A172 (cell line): ENCODE measurements around the gene SYT4. TPM values are rescaled to one million over a fixed set of nuclear protein-coding genes. Genes with fewer than 3 reads are reported as not detected.
A peak's percentile ranks its signal among the peaks of the same experiment; 100 is the strongest.
"Not testable (repeated sequence)": the region's sequence is repeated elsewhere in the genome, so short reads cannot be mapped to it uniquely, and the experiment has no call there.

Experiments
- DNase-seq: peaks from one replicate; pipeline ENCODE4 v3.0.0-alpha.2; 2015; ENCODE audit warnings: low spot score
- total RNA-seq: library from RNA; depleted of rRNA; stranded (reverse); fragments of >200 nt; shearing (Covaris generic); gene quantifications from 2 replicates; pipeline ENCODE4 v1.2.3, GENCODE V29; 2014; rRNA removed

Gene SYT4
- total RNA-seq: not detected in 2 replicates

- peak; percentile 13 for DNase-seq
These were observed at the start of gene SYT4 for GRCh38 chr18:43277164-43277600. Gene SYT4 (minus strand): TSS chr18:43277490. CDS start chr18:43277281, 209 bp downstream.

- DNase-seq: no peak
These were observed 44.8 kb upstream of the SYT4 start for GRCh38 chr18:43322132-43322531.

- DNase-seq: no peak
These were observed 37.7 kb upstream of the SYT4 start for GRCh38 chr18:43314941-43315340.

- peak; percentile 8 for DNase-seq
These were observed 35.6 kb upstream of the SYT4 start for GRCh38 chr18:43312891-43313290.

GRCh38 chr18:43310239-43310638, 32.9 kb upstream of the SYT4 start:
- no peak for DNase-seq

- peak; percentile 4 for DNase-seq
These were observed 26.1 kb upstream of the SYT4 start for GRCh38 chr18:43303376-43303775.

- not testable (repeated sequence) for DNase-seq
These were observed 8.9 kb upstream of the SYT4 start for GRCh38 chr18:43286187-43286586.

GRCh38 chr18:43283299-43283698, 6.0 kb upstream of the SYT4 start:
- no peak for DNase-seq

GRCh38 chr18:43279015-43279744, 1.9 kb upstream of the SYT4 start:
- DNase-seq: no peak

- no peak for DNase-seq
These were observed 1.1 kb upstream of the SYT4 start for GRCh38 chr18:43278355-43278754.

- DNase-seq: no peak
These were observed 799 bp downstream of the SYT4 start for GRCh38 chr18:43276491-43276890.

GRCh38 chr18:43275546-43275945, 1.7 kb downstream of the SYT4 start:
- no peak for DNase-seq

- DNase-seq: no peak
These were observed 2.8 kb downstream of the SYT4 start for GRCh38 chr18:43274526-43274925.

GRCh38 chr18:43271593-43272432, 5.5 kb downstream of the SYT4 start:
- no peak for DNase-seq

- DNase-seq: no peak
These were observed 9.5 kb downstream of the SYT4 start for GRCh38 chr18:43267818-43268217.

GRCh38 chr18:43265465-43265864, 11.8 kb downstream of the SYT4 start:
- no peak for DNase-seq

- no peak for DNase-seq
These were observed 28.6 kb downstream of the SYT4 start for GRCh38 chr18:43248610-43249249.

- DNase-seq: no peak
These were observed 29.3 kb downstream of the SYT4 start for GRCh38 chr18:43247944-43248343.

- DNase-seq: no peak
These were observed 38.9 kb downstream of the SYT4 start for GRCh38 chr18:43238429-43238828.

- no peak for DNase-seq
These were observed 40.4 kb downstream of the SYT4 start for GRCh38 chr18:43236921-43237320.

GRCh38 chr18:43234889-43235288, 42.4 kb downstream of the SYT4 start:
- DNase-seq: no peak

- no peak for DNase-seq
These were observed 54.8 kb downstream of the SYT4 start for GRCh38 chr18:43222501-43222900.
